Inflammatory macrophage (primary cell): ENCODE measurements around the gene ICAM5.

ENCODE experiments used
- DNase-seq, 2 donors: peaks; one replicate each; pipeline ENCODE4 v3.0.0-alpha.2; 2020 to 2022

The ICAM5 gene

GRCh38 chr19:10291554-10292205 is 1.9 kb downstream of the ICAM5 start:
- no peak for DNase-seq

GRCh38 chr19:10292206-10292788 is 2.5 kb downstream of the ICAM5 start:
- peak; percentile 93 to 97 for DNase-seq

- peak; percentile 18 to 39 for DNase-seq
Observed at GRCh38 chr19:10292789-10293636, 3.3 kb downstream of the ICAM5 start.

GRCh38 chr19:10293637-10294367 is 4.0 kb downstream of the ICAM5 start:
- no peak for DNase-seq

GRCh38 chr19:10294368-10294697 is 4.6 kb downstream of the ICAM5 start:
- DNase-seq, result no peak

GRCh38 chr19:10295305-10295846 is 5.6 kb downstream of the ICAM5 start:
- peak; percentile 56 to 76 for DNase-seq

GRCh38 chr19:10295847-10296591 is 6.3 kb downstream of the ICAM5 start:
- no peak for DNase-seq

- DNase-seq, result peak; percentile 66 to 77
Observed at GRCh38 chr19:10299545-10300458, 10.1 kb downstream of the ICAM5 start.

- DNase-seq, result peak; percentile 88 to 93
Observed at GRCh38 chr19:10305139-10305806, 15.5 kb downstream of the ICAM5 start.

GRCh38 chr19:10306327-10306726 is 16.6 kb downstream of the ICAM5 start:
- no peak for DNase-seq

- no peak for DNase-seq
Observed at GRCh38 chr19:10309423-10309822, 19.7 kb downstream of the ICAM5 start, which contains the start of gene ZGLP1. Gene ZGLP1 (minus strand): TSS chr19:10309815.

GRCh38 chr19:10315335-10316214 is 25.8 kb downstream of the ICAM5 start, which contains the start of gene FDX2:
Gene FDX2 (minus strand): TSS chr19:10316015. CDS start chr19:10315996, 19 bp downstream.
- DNase-seq, result peak; percentile 72 to 83

- no peak for DNase-seq
Observed at GRCh38 chr19:10316229-10317044, 26.7 kb downstream of the ICAM5 start.

- no peak for DNase-seq
Observed at GRCh38 chr19:10317045-10317856, 27.5 kb downstream of the ICAM5 start.

GRCh38 chr19:10317857-10318462 is 28.2 kb downstream of the ICAM5 start:
- DNase-seq, result no peak

- DNase-seq, result no peak
Observed at GRCh38 chr19:10318807-10319682, 29.3 kb downstream of the ICAM5 start.
